Colonic mucosa (tissue), 4 donors: ENCODE results near the gene ASIC3. TPM values are rescaled to one million over a fixed set of nuclear protein-coding genes. Genes with fewer than 3 reads are reported as not detected.
A peak's percentile ranks its signal among the peaks of the same experiment; 100 is the strongest.
"Not testable (repeated sequence)": the region's sequence is repeated elsewhere in the genome, so short reads cannot be mapped to it uniquely, and the experiment has no call there.

Source experiments
- DNase-seq: peaks from one replicate; pipeline ENCODE4 v3.0.0-alpha.2; 2020
- H3K27ac ChIP-seq: fragments of 200-600 bp; one replicate; pipeline ENCODE4 v1.8.0; 2021
- H3K27me3 ChIP-seq: fragments of 200-600 bp; one replicate; pipeline ENCODE4 v1.8.0; 2021
- H3K36me3 ChIP-seq: fragments of 200-600 bp; one replicate; pipeline ENCODE4 v1.8.0; 2021
- H3K4me1 ChIP-seq: fragments of 200-600 bp; one replicate; pipeline ENCODE4 v1.8.0; 2021; ENCODE audit warnings: mild to moderate bottlenecking
- H3K4me3 ChIP-seq: fragments of 200-600 bp; one replicate; pipeline ENCODE4 v1.8.0; 2021
- H3K9ac ChIP-seq, 2 donors: one replicate each; pipeline ENCODE4 v1.7.0; 2013; ENCODE audit warnings: control low read depth in 2 of 2, low read depth in 2 of 2, low read length in 2 of 2
- H3K9me3 ChIP-seq: fragments of 200-600 bp; one replicate; pipeline ENCODE4 v1.8.0; 2021
- CTCF ChIP-seq: fragments of 200-600 bp; IDR thresholded peaks from one replicate; pipeline ENCODE4 v1.8.0; 2022; ENCODE audit warnings: antibody characterized with exemption, mild to moderate bottlenecking
- intact Hi-C: fragments of 100-400 bp; cut with DNase I; formaldehyde crosslinking; loops from one replicate; pipeline ENCODE4 v1.14.1; 2022
- total RNA-seq, 2 donors: library from RNA; stranded (reverse); fragmentation: NEBNext Ultra II Directional in 1 of 2; extraction: Animal tissue kit (Norgen Biotek cat#: 25700) in 1 of 2; gene quantifications; one replicate each; pipeline ENCODE4 v1.2.1, GENCODE V29; 2021
- donor health status: healthy.
- donor health status: DM: no; HTN: no; CAD: no.
- donor health status: DM: no; HTN: no; CAD: no.

ASIC3 gene
- total RNA-seq, 2 donors from 2014 or later, result 1.0 to 2.2 TPM

GRCh38 chr7:151008511-151009323, 39.6 kb upstream of the ASIC3 start:
- Histone ChIP-seq H3K9me3 (no peaks in the 10 kb centered on the region), H3K36me3 (no peaks in the 10 kb centered on the region), H3K27me3 (no peaks in the 10 kb centered on the region), H3K27ac (no peak overlapping the region), H3K9ac (peak overlapping the region in 1 of 2 donors; percentile 21), H3K4me3 (no peak overlapping the region), H3K4me1 (no peaks in the 10 kb centered on the region)
- peak; percentile 71 for DNase-seq
- TF ChIP-seq CTCF, result peak; percentile 60
- intact Hi-C loops, result no loop called here

- Histone ChIP-seq H3K4me3 (no peak overlapping the region), H3K9me3 (no peaks in the 10 kb centered on the region), H3K27ac (no peak overlapping the region), H3K9ac (no peak overlapping the region), H3K4me1 (no peaks in the 10 kb centered on the region), H3K36me3 (no peaks in the 10 kb centered on the region), H3K27me3 (no peaks in the 10 kb centered on the region)
- intact Hi-C loops, result no loop called here
- no peak for DNase-seq
- no peak for TF ChIP-seq CTCF
Measured at GRCh38 chr7:151009327-151010036, 38.8 kb upstream of the ASIC3 start.

GRCh38 chr7:151010037-151010306, 38.4 kb upstream of the ASIC3 start:
- no peak overlapping the region for H3K9ac ChIP-seq
- intact Hi-C loops, result no loop called here
- TF ChIP-seq CTCF, result no peak
- DNase-seq, result no peak
- no peaks in the 10 kb centered on the region for H3K36me3 ChIP-seq
- H3K9me3 ChIP-seq, result no peaks in the 10 kb centered on the region
- H3K4me1 ChIP-seq, result no peaks in the 10 kb centered on the region
- H3K27ac ChIP-seq, result no peak overlapping the region
- no peaks in the 10 kb centered on the region for H3K27me3 ChIP-seq
- no peak overlapping the region for H3K4me3 ChIP-seq

GRCh38 chr7:151010307-151011096, 37.8 kb upstream of the ASIC3 start:
- H3K9ac ChIP-seq, result no peak overlapping the region
- H3K4me1 ChIP-seq, result no peaks in the 10 kb centered on the region
- no peak overlapping the region for H3K4me3 ChIP-seq
- TF ChIP-seq CTCF, result no peak
- no peaks in the 10 kb centered on the region for H3K27me3 ChIP-seq
- no peak overlapping the region for H3K27ac ChIP-seq
- intact Hi-C loops, result no loop called here
- DNase-seq, result no peak
- H3K36me3 ChIP-seq, result no peaks in the 10 kb centered on the region
- no peaks in the 10 kb centered on the region for H3K9me3 ChIP-seq

GRCh38 chr7:151011097-151011409, 37.3 kb upstream of the ASIC3 start:
- no peaks in the 10 kb centered on the region for H3K36me3 ChIP-seq
- H3K27me3 ChIP-seq, result no peaks in the 10 kb centered on the region
- intact Hi-C loops, result no loop called here
- H3K4me3 ChIP-seq, result no peak overlapping the region
- no peaks in the 10 kb centered on the region for H3K9me3 ChIP-seq
- TF ChIP-seq CTCF, result no peak
- no peak overlapping the region for H3K27ac ChIP-seq
- no peak overlapping the region for H3K9ac ChIP-seq
- H3K4me1 ChIP-seq, result no peaks in the 10 kb centered on the region
- no peak for DNase-seq

- H3K9ac ChIP-seq, intact Hi-C loops, H3K9me3 ChIP-seq, H3K4me1 ChIP-seq, H3K4me3 ChIP-seq, H3K27me3 ChIP-seq, H3K36me3 ChIP-seq, DNase-seq: not testable (repeated sequence)
- peak overlapping the region; percentile 53 for H3K27ac ChIP-seq
Measured at GRCh38 chr7:151011616-151012015, 36.7 kb upstream of the ASIC3 start.
